Measurements from ENCODE around the gene TINAG. TPM values are rescaled to one million over a fixed set of nuclear protein-coding genes. Genes with fewer than 3 reads are reported as not detected.
"Not testable (repeated sequence)": the region's sequence is repeated elsewhere in the genome, so short reads cannot be mapped to it uniquely, and the experiment has no call there.

The TINAG gene
- total RNA-seq, 1 donor from 2014 or later: not detected

DNA sequence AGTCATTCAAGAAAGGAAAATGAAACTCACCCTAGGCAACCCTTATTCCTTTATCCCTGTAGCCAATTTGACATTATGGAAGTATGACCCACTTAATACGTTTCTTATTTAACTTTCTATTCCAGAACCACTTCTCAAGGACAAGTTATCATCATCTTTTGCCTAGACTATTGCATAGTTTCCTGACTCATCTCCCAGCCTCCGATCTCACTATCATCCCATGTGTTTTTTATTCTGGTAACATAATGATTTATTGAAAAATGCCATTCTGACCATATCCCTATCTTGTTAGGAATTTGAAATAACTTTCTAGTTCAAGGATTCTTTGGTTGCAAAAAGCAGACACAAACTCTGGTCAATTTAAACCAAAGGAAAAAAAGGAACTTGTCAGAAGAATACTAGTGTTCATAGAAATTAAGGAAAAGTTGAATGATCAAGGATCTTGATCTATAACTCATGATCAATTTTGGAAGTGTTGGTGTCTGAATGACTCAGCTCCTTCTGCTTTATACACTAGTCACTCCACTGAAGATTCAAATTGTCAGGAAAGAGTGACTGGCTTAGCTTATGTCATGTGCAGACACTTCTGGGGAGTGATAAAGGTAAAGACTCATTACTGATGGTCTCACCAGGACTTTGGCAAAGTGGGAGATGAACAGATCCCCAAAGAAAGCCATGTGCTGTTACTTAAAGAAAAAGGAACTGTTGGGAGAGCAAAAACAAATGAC is 8.5 kb upstream of the TINAG start:
- intact Hi-C loops (cut with DNase I): no loop called here
- ATAC-seq (no peak), DNase-seq (ENCODE audit: missing footprints) (no peak)

DNA sequence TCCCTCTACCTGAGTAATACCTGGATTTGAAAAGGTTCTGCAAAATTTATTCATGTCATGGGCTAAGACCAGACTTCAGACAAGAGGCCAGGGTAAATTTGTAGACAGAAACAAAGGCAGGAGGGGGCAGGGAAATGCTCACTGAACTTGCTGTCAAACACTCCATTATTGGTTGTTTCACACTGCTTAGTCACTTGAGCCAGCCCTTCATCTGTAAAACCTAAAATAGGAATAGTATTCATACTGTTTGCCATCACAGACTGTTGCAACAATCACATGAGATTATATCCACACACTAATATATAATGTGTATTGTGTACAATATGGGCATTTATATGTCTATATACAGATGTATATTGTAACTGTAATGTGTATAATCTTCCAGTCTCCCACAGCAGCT is 6.5 kb upstream of the TINAG start:
- ATAC-seq: no peak
- DNase-seq (ENCODE audit: missing footprints): no peak
- intact Hi-C loops (cut with DNase I): no loop called here

DNA sequence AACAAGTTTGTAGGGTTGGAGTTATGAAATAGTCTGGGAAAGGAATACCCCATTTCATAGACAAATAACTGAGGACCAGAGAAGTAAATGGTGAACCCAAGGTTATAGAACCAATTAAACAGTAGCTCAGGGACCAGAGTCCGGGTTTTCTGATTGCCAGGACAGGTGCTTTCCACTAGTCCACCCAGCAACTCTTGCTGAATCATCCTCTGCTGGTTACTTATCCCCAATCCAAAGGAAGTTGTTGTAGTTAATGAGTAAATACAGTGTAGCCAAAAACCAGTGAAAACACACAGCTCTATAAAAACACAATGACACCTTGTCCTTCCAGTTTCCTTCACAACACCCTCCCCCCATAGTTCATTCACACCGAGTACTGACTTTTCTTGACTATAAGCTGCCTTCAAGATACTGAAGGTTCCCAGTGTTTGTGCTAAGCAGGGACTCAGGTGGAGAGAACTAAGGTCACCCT is 766 bp upstream of the TINAG start:
- ATAC-seq (no peak), DNase-seq (ENCODE audit: missing footprints) (no peak)
- intact Hi-C loops (cut with DNase I): no loop called here

DNA sequence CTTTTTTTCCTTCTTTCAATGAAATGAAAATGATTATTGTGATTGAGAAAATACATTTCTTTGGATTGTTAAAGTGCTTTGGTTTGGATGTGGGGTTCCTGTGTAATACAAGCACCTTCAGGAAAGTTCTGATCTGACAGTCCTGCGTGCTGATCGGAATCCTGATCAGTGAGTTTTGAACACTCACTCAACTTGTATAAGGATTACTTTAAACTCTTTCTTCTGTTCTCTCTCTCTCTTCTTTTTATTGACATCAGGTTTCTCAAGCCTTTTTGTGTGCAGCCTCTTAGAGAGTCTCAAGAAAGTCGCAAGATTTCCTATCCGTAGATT is 710 bp downstream of the TINAG start:
- DNase-seq (ENCODE audit: missing footprints) (no peak), ATAC-seq (no peak)
- intact Hi-C loops (cut with DNase I): no loop called here

DNA sequence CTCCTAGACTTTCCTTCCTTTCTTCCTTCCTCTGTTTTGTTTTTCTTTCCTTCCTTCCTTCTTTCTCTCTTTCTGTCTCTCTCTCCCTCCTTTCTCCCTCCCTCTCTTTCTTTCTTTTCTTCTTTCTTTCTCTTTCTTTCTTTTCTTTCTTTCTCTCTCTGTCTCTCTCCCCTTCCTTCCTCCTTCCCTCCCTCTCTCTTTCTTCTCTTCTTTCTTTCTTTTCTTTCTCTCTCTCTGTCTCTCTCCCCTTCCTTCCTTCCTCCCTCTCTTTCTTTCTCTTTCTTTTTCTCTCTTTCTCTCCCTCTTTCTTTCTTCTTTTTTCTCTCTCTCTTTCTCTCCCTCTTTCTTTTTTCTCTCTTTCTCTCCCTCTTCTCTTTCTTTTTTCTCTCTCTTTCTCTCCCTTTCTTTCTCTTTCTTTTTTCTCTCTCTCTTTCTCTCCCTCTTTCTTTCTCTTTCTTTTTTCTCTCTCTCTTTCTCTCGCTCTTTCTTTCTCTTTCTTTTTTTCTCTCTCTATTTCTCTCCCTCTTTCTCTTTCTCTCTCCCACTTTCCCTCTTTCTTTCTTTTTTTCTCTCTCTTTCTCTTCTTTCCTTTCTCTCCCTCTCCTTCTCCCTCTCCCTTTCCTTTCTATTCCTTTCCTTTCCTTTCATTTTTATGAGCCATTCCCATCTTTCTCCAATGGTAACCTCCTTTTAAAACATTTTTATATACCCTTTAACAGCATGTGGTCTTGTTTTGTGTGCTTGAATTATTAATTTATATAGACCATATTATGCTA is 2.3 kb downstream of the TINAG start:
- ATAC-seq: no peak
- DNase-seq (ENCODE audit: missing footprints): no peak
- intact Hi-C loops (cut with DNase I): no loop called here

DNA sequence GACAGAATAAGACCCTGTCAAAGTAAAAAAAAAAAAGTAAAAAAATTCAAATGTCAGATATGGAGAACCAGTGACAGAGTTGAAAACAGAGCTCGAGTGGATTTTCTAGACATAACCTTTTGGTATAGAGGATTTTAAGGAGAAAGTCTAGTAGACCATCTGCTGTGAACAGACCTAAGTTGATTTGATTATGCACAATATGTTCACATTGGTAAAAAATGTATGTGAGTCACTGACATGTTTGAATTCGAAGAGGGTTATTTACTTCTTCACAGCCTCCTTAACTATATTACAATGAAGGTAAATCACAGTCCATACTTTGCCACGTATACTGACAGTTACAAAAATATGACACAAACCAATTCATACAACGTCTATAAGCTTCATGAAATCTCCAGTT is 7.4 kb downstream of the TINAG start:
- DNase-seq (ENCODE audit: missing footprints) (no peak), ATAC-seq (no peak)
- intact Hi-C loops (cut with DNase I): no loop called here

DNA sequence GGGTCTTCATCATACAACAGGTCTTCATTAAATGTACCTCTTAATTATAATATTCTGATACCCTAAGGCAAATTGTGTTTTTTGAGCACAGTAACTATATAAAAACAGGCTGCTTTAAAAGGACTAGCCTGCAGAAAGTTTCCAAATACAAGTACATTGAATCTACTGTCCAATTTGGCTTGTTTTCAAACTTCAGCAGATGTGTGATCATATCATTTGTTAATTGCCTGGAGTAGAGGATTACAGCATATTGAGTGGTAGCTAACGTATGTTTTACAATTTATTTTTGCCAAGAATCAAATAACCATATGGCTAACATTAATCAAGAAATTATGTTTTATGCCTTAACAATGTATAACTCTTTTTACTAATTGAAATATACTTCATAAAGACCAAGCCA is 12.6 kb downstream of the TINAG start:
- DNase-seq (ENCODE audit: missing footprints) (no peak), ATAC-seq (no peak)
- intact Hi-C loops (cut with DNase I): no loop called here

DNA sequence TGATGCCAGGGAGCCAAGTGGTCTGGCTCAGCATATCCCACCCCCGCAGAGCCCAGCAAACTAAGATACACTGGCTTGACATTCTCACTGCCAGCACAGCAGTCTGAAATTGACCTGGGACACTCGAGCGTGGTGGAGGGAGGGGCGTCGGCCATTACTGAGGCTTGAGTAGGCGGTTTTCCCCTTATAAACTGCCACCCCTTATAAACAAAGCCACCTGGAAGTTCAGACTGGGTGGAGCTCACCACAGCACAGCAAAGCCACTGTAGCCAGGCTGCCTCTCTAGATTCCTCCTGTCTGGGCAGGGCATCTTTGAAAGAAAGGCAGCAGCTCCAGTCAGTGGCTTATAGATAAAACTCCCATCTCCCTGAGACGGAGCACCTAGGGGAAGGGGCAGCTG is 19.4 kb downstream of the TINAG start:
- DNase-seq (ENCODE audit: missing footprints) (no peak), ATAC-seq (no peak)
- intact Hi-C loops (cut with DNase I): no loop called here

DNA sequence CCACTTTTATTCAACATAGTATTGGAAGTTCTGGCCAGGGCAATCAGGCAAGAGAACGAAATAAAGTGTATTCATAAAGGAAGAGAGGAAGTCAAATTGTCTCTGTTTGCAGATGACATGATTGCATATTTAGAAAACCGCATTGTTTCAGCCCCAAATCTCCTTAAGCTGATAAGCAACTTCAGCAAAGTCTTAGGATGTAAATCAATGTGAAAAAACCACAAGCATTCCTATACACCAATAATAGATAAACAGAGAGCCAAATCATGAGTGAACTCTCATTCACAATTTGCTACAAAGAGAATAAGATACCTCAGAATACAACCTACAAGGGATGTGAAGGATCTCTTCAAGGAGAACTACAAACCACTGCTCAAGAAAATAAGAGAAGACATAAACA is 23.3 kb downstream of the TINAG start:
- DNase-seq (ENCODE audit: missing footprints); intact Hi-C loops (cut with DNase I); ATAC-seq: not testable (repeated sequence)

DNA sequence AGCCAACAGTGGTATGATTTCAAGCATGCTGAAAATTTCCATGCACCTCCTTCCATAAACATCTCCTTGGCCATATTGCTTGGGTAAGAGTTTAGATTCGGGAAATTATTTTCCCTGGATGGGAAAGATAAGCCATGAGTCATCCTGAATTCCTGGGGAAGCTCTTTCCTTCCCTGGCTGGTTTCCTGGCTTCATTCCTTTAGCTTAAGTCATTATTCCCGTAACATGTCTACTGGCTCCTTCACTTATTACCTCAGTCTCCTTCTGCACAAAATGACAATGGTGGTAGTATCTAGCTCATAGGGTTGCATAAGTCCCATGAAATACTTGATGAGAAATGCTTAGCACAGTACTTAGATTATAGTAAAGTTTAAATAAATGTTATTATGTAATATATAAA is 27.6 kb downstream of the TINAG start:
- ATAC-seq (peak; percentile 77), DNase-seq (ENCODE audit: missing footprints) (no peak)
- intact Hi-C loops (cut with DNase I): no loop called here

DNA sequence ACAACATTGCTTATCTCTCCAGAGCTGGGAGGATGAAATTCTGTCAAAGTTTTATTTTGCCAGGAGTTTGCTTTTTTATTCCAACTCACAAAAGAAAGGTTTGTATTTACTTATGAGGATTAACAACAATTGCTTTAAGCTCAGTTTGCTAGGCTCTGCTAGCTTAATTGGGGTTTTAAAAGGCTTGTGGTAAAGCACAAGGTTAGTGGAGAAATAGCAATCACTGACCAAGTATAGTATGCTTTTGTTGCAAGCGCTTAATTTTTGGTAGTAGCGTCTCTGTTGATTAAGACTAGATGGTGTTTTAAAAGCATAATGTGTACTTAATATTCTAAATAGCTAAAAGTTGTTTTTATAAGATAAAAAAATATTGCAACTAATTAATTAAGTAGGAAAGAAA is 45.7 kb downstream of the TINAG start:
- DNase-seq (ENCODE audit: missing footprints) (no peak), ATAC-seq (no peak)
- intact Hi-C loops (cut with DNase I): no loop called here

DNA sequence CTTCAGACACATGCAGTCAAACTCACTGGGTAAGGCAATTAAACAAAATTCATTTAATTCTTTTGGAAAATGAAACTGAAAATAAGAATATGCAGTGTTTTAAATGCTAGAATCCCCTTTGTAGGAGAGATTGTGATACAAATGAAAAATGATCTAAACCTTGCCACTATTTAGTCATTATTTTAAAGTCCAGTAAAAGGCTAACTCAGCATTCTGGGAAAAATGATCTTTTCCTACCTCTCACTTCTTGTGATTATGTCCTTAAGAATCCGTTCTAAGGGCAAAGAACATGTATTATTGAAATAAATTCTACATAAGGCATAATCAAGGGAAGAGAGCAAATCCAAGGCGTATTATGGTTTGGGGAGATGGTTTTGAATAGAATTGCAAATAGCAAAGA is 46.4 kb downstream of the TINAG start:
- DNase-seq (ENCODE audit: missing footprints): no peak
- ATAC-seq: no peak
- intact Hi-C loops (cut with DNase I): no loop called here

DNA sequence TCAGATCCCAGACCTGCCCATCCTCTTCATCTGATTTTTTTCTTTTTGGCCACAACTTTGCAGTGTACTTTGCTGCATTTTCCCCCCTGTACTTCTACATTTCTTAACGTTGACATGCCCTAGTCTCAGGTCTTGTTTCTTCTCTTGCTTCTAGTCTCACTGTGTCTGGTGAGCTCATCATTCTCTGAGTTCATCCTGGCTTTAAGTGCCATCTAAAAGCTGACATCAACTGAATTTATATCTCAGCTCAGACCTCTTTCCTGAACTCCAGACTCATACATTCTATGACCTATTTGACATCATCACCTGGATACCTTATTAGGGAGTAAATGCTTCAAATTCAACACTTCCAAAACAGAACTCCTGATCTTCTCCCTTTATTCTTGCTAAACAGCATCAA is 48.9 kb downstream of the TINAG start:
- intact Hi-C loops (cut with DNase I): no loop called here
- no peak for ATAC-seq

DNA sequence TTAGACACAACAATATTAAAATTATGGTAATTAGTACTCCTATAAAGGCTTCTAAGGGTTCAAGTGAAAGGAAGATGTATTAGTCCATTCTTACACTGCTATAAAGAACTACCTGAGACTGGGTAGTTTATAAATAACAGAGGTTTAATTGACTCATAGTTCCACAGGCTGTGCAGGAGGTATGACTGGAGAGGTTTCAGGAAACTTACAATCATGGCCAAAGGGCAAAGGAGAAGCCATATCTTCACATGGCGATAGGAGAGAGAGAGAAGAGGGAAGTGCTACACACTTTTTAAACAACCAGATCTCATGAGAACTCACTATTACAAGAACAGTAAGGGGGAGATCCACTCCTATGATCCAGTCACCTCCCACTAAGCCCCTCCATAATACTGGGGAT is 52.9 kb downstream of the TINAG start:
- ATAC-seq (no peak), DNase-seq (ENCODE audit: missing footprints) (no peak)
- intact Hi-C loops (cut with DNase I): no loop called here

More for the DNA sequence above, 48.9 kb downstream of the TINAG start:
- DNase-seq (ENCODE audit: missing footprints): no peak

DNA sequence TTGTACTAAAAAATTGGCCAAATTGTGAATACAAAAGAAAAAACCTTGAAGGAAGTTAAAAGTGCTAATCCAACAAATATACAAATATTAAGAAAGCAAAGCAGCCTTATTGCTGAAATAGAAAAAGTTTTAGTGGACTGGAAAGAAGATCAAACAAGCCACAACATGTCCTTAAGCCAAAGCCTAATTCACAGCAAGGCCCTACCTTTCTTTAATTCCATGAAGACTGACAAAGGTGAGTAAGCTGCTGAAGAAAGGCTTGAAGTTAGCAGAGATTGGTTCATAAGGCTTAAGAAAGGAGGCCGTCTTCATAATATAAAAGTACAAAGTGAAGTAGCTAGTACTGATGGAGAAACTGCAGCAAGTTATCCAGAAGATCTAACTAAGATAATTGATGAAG is 53.5 kb downstream of the TINAG start:
- intact Hi-C loops (cut with DNase I): no loop called here
- no peak for ATAC-seq
- no peak for DNase-seq (ENCODE audit: missing footprints)

DNA sequence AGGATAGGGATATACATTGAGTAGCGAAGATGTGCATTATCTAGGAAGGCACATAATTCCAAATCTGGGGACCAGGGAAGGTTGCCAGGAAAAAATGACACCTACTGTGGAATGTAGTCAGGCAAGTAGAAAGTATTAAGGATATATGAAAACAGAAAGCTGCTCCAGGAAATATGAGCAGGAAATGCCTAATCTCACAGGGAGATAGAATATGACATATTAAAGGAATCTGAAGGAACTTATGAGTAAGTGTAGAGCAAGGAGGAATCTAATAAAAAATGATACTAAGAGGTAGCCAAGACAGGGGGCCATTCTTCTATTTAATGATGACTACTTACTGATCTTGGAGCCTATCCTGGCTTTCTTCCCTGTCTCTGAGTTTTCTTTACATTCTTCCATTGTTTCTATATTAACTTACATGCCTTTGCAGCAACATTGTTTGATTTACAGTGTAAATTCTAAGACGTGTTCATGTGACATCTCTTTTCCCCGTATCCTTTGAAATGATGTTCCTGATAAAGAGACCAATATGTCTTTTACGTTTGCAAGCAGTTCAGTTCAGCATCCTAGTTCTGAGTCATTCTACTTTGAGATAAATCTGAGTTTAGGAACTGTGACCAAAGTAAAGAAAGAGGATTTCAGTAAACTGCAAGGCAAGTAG is 58.6 kb downstream of the TINAG start:
- ATAC-seq (no peak), DNase-seq (ENCODE audit: missing footprints) (no peak)
- intact Hi-C loops (cut with DNase I): no loop called here

DNA sequence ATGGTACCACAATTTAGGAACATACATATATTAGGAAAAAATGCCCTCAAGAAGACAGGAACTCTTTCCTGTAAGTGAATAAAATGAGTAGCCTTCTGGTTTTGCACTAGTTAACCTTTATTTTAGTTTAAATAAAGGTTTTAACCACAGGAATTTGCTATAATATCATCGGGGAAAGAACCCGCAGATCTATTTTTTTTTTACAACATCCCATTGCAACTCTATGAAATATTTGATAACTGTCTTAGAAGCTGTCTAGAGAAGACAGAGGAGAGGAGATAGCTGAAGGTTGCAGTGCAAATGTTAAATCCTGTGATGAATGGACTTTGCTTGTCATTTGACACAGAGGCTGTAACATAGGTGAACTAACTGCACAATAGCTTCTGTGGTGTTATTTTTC is 69.5 kb downstream of the TINAG start:
- ATAC-seq (no peak), DNase-seq (ENCODE audit: missing footprints) (no peak)
- intact Hi-C loops (cut with DNase I): no loop called here

DNA sequence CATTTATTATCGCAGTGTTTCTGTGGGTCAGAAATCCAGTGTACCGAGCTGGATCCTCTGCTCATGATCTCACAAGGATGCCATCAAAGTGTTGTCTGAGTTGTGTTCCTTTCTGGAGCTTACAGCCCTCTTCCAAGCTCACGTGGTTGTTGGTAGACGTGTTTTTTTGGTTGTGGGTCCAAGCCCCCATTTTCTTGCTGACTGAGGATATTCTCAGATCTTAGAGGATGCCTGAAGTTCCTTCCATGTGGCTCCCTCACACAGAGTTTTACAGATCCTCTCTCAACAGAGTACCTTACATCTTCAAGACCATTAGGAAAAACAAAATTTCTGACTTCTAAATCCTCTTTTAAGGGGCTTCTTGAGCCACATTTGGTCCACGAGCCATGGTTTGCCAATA is 78.1 kb downstream of the TINAG start:
- ATAC-seq (no peak), DNase-seq (ENCODE audit: missing footprints) (no peak)
- intact Hi-C loops (cut with DNase I): no loop called here

DNA sequence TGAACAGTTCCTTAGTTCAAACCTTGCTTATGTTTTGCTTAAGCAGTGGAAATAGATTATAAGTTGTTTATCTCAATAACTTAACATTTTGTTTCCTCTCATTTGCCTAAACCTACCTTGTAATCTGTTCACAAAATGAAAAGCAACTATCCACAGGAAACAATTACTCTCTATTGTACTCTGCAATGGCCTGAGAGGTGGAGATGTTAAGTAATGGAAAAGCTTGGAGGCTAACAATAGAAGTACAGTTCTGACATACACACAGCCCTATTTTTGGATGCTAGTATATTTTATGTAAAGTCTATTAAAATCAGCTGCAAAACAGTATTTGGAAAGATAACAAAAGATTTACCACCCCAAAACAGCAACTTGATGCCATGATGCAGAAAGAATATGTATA is 82.1 kb downstream of the TINAG start:
- ATAC-seq: no peak
- no peak for DNase-seq (ENCODE audit: missing footprints)
- intact Hi-C loops (cut with DNase I): no loop called here

DNA sequence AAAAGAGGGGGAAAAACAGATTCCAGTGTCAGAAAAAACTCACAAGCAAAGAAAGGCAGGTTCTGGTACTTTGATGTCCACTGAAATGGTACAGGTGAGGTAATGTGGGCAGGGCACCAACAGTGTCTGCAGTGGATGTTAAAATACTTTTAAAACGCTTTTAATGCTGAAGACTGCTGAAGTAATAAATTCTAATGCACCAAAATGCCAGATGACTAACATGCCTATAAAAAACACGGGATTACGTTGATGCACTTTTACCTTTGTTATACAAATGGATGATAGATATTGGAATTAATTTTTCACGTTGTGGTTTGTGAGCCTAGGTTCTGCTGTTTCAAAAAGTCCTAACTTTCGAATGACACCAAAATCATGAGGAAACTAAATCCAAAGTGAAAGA is 83.3 kb downstream of the TINAG start:
- DNase-seq (ENCODE audit: missing footprints) (no peak), ATAC-seq (no peak)
- intact Hi-C loops (cut with DNase I): no loop called here

All from Right ventricle myocardium inferior (tissue), 1 donor.